GM18868 (cell line): ENCODE data around the gene GAP43.
"Not testable (repeated sequence)": the region's sequence is repeated elsewhere in the genome, so short reads cannot be mapped to it uniquely, and the experiment has no call there.

Source experiments
- ATAC-seq: cut with Tn5 transposase; IDR thresholded peaks from one replicate; pipeline ENCODE4 v1.9.1; 2021; ENCODE audit warnings: mild to moderate bottlenecking, moderate library complexity; ENCODE audit not compliant: unreplicated experiment

Gene GAP43

DNA sequence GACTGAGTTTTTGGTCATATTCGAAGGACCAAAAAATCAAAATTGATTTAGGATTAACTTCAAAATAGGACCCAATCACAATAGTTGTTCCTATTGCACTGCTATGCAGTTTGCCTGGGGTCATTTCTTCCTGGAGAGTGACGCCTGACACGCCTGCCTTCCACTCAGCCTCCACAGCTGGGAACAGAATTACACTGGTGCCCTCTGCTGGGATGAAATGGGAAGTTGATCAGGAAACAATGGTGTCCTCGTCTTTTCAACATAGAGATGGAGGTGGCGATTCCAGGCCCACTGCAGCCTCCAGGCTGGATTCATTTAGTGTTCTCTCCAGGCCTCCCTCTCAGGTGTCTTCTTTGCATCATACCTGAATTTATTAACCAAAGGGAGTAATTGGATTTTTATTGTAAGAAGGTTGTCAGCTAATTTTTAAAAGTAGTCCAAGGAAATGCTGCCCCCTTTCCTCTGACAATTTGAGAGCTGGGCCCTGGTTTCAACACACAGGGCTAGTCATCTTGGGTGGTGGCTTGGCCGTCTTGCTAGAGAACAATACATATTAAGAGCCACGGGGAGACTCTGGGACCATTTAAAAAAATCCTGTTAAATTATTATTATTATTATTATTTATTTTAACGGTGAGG lies 69.7 kb downstream of the GAP43 start:
- peak; percentile 97 for ATAC-seq

DNA sequence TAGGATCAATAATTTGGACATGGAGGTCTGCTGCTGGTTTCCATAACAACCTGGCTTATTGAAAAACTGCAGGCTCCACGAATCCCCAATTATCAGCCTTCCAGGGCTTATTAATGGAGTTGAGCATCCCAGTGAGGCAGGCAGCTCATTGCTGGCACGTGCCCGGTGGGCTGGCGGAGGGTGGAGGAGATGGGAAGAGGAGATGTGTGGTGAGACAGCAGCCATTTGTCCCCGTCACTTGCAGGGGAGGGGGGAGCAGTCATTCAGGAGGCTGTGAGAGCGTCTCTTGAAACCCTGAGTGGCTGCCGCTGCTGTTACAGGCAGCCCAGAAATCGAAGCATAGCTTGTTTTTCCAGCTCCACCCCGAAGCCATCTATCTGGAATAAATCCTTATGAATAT lies 70.6 kb downstream of the GAP43 start:
- no peak for ATAC-seq

DNA sequence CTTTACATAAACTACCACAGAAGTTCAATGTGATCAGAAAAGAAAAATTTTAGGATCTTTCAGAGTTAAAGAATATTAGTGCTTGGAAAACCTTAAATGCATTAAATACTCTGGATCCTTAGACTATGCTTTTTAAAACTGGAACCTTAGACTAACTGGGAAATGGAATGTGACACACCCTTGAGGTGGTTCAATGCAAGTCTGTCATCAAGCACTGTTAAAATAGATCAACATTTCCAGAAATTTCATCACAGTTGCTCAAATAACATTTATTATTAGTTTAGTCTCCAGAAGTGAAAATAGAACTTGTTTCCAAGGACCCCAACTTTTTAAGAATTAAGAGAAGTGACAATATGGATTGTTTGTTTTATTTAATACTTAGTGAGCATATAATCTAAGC lies 71.8 kb downstream of the GAP43 start:
- no peak for ATAC-seq

DNA sequence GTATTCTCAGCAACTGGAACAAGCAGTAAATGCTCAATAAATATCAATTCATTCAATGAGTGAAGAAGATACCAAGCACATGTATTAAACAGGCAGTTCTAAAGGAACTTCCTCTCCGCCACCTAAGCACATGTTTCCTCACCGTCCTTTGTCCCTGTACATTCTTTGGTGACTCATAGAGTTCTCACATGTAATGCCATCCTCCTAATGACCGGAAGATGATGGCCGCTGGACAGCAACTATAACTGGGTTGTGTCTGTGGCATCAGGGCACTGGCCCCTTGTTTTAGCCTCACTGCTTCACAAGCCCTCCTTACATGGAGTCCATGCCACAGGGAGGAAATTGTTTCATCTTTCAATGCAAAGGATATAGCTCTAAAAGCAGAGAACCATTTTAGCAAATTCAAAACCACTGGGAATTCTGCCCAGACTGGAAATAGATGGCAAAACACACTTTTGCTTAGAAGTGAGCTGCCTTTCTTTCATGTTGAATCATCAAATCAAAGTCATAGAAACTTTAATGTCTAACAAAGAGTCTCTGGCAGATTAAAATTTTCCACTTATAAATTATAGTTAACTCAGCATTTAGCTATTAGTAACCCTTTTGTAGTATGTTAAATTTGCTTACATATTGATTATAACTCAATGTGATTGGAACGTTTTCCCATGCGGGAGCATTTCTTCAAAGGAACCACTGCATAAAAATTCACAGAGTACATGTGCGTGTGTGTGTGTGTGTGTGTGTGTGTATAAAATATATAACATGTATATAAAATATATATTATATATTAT lies 74.1 kb downstream of the GAP43 start:
- ATAC-seq: no peak

DNA sequence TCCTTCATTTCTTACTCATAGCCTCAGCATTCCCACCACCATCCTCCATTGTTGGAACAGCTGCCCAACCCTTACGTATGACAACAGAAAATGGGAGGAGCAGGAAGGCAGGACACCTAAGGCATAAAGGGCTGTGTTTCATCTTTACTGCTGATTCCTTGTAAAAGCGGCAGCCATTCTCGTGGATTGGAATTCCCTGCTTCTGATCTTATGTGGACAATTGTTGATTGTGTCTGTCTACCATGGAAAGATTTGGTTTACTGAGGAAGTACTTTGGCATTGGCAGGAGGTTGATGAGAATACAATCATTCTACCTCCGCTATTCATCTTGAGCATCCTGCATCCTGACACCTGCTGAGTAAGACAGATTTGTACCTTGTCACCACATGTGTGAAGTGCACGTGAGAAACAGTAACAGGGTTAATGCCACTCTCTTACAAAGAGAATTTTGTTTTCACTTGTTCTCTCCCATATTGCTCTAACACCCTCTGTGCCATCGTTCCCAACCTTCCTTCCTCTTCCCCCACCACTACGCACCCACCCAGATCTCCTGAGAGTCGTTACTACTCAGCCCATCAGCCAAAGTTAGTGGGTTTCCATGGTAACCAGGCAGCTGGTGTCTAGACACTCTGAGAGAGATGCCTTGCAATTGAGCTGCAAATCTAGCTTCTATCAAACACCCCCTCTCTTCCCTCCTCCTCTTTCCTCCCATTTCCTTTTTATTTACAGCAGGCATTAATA lies 75.7 kb downstream of the GAP43 start:
- ATAC-seq: no peak

DNA sequence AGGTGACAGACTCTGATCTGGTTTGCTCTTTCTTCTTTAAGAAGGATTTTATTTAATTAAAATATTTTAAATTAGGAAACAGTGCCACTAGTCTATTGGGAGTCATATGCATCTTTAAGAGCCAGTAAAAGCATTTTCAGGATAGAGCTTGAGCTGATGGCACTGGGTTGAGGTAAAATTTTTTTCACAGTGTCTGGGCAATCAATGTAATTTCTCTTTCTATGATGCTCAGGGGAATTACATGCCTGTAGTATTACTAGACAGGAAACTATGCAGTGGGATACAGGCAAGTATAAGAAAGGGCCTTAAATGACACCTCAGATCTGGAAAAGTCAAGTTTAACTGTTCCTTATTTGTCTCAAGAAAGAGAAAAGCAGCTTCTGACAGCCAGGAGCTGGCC lies 76.4 kb downstream of the GAP43 start:
- ATAC-seq: no peak

DNA sequence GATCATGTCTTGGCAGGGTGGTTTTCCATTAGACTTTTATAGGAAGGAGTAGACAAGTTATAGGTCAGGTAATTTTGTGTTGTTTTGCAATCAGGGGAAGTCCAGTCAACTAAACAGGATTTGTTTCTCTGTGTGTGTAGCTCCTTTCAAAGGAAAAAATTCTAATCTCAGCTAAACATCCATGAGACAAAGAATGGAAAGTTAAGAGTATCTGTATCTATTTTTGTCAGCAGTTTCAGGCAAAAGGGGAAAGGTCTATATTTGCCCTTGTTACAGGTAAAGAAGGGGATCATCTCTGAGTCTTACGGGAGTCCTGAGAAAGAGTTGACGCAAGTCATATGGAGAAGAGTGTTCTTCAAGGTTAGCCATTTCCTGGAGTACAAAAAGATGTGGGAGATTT lies 79.3 kb downstream of the GAP43 start:
- ATAC-seq: no peak

DNA sequence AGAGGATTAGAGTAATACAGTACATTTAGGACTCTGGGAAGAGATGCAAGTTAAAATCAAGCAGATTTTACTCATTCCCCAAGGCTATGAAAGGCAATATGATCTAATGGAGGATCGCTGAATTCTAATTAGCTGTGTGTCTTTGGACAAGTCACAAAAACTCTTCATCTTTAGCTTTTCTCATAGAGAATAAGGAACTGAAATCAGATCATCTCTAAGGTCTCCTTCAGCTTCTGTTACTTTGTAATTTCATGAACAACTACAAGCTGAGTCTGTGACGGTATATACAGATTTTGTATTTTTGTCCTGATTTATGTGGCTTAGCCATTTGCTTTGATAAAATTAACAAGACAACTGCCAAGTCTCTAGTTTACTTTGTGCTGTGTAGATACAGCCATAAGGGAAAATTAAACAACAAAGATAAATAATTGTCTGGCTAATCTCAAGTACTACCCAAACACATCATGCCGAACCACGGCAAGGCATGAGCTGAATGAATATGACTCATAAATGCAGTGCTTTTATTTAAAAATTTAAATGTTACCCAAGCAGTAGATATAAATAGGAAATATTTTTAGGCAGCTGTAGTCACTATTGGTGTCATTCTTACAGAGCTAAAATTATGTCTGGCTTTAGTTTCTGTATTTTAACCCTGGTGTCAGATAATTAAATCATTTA lies 81.5 kb downstream of the GAP43 start:
- peak; percentile 79 for ATAC-seq

DNA sequence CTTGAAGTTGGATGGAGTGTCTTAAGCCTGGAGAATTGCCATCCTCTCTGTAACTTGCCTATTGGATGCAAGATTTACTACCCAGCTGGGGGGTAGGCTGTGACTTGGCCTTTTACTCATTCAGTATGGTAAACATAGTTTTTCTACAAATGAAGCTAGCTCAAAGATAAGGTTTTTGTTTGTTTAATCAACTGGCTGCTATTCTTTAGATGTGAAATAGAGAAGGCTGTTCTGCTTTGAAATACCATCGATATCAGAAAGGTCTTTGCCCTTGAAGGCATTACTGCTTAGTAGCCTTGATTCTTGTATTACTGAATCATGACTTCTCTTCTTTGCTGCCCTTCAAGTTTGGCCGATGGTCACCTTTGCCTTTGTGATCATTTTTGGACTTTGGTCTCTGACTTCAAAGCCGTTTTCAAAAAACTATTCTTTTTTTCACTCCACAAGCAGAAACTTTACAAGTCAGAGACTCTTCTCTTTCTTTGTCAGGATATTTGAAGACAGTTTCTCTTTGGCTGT lies 83.1 kb downstream of the GAP43 start:
- ATAC-seq: no peak

DNA sequence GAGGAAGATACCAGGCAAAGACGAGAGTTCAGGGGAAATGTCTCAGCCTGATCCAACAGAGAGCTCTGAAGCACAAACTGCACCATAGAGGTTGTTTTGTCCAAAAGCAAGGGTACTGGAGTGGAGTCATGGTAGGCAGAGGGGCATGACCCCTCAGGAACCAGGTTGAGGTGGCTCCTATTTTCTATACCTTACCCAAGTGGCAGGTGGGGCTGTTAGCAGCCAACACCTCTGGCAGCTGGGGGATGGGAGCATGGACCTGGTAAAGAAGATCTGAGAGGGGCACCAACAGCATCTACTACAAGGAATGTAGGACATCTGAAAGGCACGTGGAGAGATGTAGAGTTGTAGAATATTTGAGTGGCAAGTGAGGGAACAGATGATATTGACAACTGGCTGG lies 85.2 kb downstream of the GAP43 start:
- no peak for ATAC-seq

DNA sequence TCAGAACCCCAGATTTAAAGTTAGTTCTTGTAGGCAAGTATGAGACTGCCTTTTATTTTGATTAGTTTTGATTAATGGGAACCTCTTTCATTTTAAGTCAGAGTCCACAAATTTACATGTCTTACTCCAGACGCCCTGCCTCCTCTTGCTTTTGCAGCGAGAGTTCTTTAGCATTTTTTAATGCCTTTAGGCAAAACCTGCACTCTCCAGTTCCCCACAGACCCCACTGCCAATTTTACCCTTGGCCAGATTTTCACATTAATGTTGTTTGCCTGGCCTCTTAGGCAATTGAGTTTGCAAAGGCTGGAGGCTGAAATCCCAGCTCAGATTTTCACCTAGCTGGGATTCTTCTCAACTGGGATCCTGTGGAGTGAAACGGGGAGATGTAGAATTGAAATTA lies 85.8 kb downstream of the GAP43 start:
- ATAC-seq: no peak

DNA sequence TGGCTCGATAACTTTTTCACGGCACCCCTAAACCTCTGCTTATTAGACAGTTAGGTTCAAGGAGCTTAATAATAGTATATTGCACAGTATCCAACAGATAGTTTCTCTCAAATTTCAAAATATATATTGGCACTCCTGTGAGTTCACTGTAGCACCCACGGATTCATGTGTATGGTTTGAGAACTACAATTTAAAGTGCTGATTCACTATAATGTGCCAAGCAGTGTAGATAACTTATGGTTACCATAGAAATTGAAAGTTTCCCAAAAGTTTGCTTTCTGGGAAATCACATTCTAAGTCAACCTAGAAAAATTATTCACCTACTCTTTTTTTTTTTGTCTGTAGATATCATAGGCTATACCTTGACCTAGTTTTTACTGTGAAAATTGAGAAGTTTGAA lies 86.6 kb downstream of the GAP43 start:
- no peak for ATAC-seq

DNA sequence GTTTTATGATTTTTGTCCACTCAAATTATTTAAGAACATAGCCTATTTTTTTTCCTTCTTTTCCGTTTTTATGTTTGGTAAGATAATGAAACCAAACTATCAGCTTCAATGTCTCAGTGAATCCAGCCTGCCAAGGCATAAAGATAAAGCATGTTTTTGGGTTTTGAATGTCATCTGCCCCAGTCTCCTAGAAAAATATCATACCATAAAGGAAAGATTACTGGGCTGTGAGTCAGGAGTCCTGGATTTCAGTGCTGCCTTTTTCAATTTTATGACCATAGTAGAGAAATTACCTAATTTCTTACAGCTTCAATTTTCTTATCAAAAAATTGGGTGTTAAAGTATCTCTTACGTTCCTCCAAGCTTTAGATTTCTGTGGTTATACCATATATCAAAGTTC lies 87.5 kb downstream of the GAP43 start:
- no peak for ATAC-seq

DNA sequence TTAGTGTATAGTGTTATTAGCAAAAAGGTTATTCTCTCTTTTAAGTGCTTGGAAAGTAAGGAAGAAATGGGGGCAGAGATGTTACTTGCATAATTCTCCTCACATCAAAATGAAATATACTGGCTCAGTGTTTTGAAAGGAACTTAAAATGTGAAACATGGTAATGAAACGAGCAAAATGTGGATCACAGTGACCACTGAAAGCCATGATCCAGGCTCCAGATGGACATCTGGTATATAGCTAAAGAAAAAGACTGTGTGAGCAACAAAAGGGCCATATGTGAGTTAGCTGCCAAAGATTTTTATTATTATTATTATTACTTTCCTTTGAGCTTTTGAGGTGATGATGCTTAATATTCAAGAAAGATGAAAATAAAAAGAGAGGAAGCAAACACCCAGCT lies 89.6 kb downstream of the GAP43 start:
- no peak for ATAC-seq

DNA sequence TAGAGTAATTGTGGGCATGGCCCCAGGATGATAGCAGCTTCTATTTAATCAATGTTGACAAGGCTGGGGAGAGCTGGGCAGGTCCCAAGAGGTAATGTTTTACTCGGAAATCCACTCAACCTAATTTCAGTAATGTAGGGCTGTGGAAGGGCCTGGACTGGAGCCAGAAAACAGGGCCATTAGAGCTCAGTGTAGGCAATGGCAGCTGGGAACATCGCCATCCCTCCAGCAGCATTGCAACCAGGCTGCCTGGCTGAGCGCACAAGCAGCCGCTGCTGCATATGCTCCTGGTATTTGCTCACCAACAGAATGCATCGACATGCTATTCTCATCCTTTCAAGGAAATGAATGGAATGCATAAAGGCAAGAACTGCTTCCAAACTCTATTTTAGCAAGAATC lies 90.0 kb downstream of the GAP43 start:
- ATAC-seq: no peak

DNA sequence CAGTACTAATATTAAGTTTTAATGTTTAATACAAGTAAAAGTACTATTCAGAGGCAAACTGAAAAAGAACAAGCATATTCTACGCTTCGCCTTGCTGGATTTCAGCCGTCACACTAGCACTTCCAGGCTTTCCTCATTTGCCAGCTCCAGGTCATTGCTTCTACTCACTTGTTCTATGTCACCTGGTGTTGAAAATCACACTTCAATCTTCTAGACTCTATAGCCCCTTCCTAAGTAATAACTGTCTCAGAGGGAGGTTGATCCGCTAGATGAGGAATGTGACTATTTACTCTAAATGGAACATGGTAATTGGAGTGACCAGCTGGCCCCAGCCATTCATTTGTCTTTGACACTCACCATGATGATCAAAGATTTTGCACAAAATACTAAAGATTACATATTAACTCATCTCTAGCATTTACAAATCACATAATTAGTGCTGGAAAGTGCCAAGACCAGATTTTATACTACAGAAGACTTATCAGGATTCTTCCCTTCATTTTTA lies 92.0 kb downstream of the GAP43 start:
- ATAC-seq: no peak

DNA sequence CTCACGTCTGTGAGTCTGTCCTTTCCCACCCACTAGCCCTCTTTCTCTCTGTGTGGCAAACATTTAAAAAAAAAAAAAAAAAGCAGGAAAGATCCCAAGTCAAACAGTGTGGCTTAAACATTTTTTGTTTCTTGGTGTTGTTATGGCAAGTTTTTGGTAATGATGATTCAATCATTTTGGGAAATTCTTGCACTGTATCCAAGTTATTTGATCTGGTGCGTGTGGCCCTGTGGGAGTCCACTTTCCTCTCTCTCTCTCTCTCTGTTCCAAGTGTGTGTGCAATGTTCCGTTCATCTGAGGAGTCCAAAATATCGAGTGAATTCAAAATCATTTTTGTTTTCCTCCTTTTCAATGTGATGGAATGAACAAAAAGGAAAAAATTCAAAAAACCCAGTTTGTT lies 97.7 kb downstream of the GAP43 start:
- no peak for ATAC-seq

DNA sequence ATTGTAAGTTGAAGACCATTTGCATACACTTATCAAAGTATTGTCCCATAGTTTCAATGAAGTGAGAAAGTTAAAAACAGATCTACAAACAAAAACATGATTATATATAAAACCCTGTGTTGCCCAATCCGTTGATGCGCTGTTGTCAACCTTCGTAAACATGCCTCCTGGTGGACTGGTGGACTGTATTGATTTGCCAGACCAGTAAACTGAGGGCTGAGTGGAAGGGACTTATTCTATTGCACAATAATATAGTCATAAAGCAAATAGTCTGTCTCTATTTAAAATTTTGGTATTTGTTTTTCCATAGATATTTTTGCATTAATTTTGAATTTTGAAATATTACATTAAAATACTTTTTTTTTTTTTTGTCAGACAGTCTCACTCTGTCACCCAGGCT lies 102.5 kb downstream of the GAP43 start:
- no peak for ATAC-seq

DNA sequence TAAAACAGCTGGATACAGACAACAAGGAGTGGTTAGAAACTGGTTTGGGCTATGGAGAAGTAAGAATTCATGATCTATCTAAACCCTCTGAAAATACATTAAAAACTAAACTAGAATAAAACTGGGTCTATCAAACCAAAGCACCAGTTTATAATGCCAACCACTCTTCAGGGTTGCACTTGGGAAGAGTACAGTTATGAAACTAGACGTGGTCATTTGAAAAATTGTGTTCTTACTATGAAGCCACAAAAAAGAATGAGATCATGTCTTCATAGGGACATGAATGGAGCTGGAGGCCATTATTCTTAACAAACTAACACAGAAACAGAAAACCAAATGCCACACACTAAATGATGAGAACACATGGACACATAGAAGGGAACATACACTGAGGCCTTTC lies 103.8 kb downstream of the GAP43 start:
- ATAC-seq: no peak

DNA sequence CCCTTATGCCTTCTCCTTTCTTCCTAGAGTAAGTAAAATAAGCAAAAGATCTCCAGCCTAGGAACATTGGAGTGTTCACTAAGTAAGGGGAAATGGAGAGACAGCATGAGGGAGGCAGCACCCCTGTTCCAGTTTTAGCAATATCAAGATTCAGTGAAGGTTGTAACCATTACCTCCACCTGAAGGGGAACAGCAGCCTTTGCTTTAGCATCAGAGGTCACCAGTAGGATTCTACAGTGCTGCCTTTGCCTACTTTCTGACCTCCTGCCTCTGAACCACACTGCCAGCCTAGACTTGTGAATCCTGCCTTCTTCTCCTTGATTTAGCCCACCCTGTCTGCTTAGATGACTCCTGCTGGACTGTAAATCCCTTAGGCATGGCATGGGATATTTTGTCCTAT lies 104.7 kb downstream of the GAP43 start:
- ATAC-seq: no peak

DNA sequence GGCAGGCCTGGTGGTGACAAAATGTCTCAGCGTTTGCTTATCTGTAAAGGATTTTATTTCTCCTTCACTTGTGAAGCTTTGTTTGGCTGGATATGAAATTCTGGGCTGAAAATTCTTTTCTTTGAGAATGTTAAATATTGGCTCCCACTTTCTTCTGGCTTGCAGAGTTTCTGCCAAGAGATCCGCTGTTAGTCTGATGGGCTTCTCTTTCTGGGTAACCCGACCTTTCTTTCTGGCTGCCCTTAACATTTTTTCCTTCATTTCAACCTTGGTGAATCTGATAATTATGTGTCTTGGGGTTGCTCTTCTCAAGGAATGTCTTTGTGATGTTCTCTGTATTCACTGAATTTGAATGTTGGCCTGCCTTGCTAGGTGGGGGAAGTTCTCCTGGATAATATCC lies 113.0 kb downstream of the GAP43 start:
- ATAC-seq: not testable (repeated sequence)
